ENCODE results near the gene CELA2A.
A peak's percentile ranks its signal among the peaks of the same experiment; 100 is the strongest.
"Not testable (repeated sequence)": the region's sequence is repeated elsewhere in the genome, so short reads cannot be mapped to it uniquely, and the experiment has no call there.

CELA2A gene

DNA sequence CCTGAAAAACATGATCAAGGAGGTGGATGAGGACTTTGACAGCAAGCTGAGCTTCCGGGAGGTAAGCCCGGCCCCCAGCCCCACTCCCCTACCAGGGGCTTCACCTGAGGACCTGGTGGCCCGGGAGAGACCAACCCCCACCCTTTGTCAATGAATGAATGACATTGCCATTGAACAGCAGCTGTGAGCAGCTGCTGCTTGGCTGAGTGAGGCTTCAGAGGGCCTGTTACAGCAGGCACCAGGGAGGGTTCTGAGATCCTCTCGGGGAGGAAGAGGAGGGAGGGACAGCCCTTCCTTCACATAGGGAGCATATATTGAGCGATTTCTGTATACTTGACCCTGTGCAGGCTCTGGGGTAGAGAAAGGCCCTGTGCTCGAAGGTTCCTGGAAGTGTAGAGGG, 30.6 kb upstream of the CELA2A start:
- TF ChIP-seq CREB5 (CRISPR knock-in tag; IDR thresholded peaks at IDR 0.05; ENCODE audit: low read depth) (no peak), ARNTL (CRISPR knock-in tag; IDR thresholded peaks at IDR 0.05; ENCODE audit: borderline replicate concordance, low read depth) (no peak), CSDC2 (CRISPR knock-in tag; IDR thresholded peaks at IDR 0.05) (no peak), ISL1 (CRISPR knock-in tag; IDR thresholded peaks at IDR 0.05) (no peak)
- TF ChIP-seq, protein P1, sequence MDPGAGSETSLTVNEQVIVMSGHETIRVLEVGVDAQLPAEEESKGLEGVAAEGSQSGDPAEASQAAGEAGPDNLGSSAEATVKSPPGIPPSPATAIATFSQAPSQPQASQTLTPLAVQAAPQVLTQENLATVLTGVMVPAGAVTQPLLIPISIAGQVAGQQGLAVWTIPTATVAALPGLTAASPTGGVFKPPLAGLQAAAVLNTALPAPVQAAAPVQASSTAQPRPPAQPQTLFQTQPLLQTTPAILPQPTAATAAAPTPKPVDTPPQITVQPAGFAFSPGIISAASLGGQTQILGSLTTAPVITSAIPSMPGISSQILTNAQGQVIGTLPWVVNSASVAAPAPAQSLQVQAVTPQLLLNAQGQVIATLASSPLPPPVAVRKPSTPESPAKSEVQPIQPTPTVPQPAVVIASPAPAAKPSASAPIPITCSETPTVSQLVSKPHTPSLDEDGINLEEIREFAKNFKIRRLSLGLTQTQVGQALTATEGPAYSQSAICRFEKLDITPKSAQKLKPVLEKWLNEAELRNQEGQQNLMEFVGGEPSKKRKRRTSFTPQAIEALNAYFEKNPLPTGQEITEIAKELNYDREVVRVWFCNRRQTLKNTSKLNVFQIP (CRISPR knock-in tag; IDR thresholded peaks at IDR 0.05; ENCODE audit: borderline replicate concordance, low read depth), result no peak
- ATAC-seq, result no peak

DNA sequence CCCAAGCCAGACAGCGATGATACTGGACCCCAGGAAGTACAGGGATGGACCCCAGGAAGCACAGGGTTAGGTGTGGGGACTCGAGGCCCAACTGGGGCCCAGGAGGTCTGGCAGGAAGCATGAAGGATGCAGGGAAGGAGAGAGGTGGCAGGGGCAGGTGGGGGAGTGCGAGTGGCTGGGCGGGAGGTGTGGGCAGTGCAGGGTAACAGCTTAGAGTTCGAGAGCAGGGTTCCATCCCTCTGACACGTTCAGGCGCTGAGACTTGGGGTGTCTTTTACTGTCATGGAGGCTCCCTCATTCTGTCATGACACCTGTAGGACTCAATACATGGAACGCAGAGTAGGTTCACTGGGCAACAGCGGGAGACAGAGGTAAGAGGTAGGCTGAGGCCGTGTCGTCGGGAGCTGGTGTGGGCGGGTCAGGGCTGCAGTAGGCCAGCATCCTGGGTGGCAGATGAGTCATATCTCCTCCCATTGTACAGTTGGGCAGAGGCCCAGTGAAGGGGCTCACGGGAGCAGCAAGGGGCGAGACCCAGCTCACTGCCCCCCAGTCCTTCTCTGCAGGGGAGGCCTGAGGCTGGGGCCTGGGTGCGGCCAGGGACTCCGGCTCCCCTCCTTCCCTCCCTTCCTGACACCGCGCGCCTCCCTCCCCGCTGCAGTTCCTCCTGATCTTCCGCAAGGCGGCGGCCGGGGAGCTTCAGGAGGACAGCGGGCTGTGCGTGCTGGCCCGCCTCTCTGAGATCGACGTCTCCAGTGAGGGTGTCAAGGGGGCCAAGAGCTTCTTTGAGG, 29.8 kb upstream of the CELA2A start:
- peak; percentile 62 for ATAC-seq
- TF ChIP-seq, protein P2, sequence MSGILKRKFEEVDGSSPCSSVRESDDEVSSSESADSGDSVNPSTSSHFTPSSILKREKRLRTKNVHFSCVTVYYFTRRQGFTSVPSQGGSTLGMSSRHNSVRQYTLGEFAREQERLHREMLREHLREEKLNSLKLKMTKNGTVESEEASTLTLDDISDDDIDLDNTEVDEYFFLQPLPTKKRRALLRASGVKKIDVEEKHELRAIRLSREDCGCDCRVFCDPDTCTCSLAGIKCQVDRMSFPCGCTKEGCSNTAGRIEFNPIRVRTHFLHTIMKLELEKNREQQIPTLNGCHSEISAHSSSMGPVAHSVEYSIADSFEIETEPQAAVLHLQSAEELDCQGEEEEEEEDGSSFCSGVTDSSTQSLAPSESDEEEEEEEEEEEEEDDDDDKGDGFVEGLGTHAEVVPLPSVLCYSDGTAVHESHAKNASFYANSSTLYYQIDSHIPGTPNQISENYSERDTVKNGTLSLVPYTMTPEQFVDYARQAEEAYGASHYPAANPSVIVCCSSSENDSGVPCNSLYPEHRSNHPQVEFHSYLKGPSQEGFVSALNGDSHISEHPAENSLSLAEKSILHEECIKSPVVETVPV (CRISPR knock-in tag; IDR thresholded peaks at IDR 0.05), result no peak
- TF ChIP-seq BACH2 (CRISPR knock-in tag; IDR thresholded peaks at IDR 0.05; ENCODE audit: borderline replicate concordance), result no peak
- TF ChIP-seq CREB5 (CRISPR knock-in tag; IDR thresholded peaks at IDR 0.05; ENCODE audit: low read depth), result no peak
- no peak for TF ChIP-seq ZFP30 (CRISPR knock-in tag; IDR thresholded peaks at IDR 0.05)
- TF ChIP-seq PPARA (CRISPR knock-in tag; IDR thresholded peaks at IDR 0.05; ENCODE audit: borderline replicate concordance), result no peak
- no peak for TF ChIP-seq ZNF8 (CRISPR knock-in tag; IDR thresholded peaks at IDR 0.05)
- no peak for TF ChIP-seq RARB (CRISPR knock-in tag; IDR thresholded peaks at IDR 0.05)
- TF ChIP-seq ISL1 (CRISPR knock-in tag; IDR thresholded peaks at IDR 0.05), result no peak
- no peak for TF ChIP-seq SNAI2 (CRISPR knock-in tag; IDR thresholded peaks at IDR 0.05)
- TF ChIP-seq GLIS3 (CRISPR knock-in tag; IDR thresholded peaks at IDR 0.05), result no peak
- TF ChIP-seq ESRRG (CRISPR knock-in tag; IDR thresholded peaks at IDR 0.05), result no peak
- TF ChIP-seq, protein P3, sequence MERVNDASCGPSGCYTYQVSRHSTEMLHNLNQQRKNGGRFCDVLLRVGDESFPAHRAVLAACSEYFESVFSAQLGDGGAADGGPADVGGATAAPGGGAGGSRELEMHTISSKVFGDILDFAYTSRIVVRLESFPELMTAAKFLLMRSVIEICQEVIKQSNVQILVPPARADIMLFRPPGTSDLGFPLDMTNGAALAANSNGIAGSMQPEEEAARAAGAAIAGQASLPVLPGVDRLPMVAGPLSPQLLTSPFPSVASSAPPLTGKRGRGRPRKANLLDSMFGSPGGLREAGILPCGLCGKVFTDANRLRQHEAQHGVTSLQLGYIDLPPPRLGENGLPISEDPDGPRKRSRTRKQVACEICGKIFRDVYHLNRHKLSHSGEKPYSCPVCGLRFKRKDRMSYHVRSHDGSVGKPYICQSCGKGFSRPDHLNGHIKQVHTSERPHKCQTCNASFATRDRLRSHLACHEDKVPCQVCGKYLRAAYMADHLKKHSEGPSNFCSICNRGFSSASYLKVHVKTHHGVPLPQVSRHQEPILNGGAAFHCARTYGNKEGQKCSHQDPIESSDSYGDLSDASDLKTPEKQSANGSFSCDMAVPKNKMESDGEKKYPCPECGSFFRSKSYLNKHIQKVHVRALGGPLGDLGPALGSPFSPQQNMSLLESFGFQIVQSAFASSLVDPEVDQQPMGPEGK (CRISPR knock-in tag; IDR thresholded peaks at IDR 0.05; ENCODE audit: borderline replicate concordance), result no peak
- no peak for TF ChIP-seq TCF4 (CRISPR knock-in tag; IDR thresholded peaks at IDR 0.05; ENCODE audit: borderline replicate concordance)
- TF ChIP-seq, protein P1 (CRISPR knock-in tag; IDR thresholded peaks at IDR 0.05; ENCODE audit: borderline replicate concordance, low read depth), result no peak
- TF ChIP-seq ZFP3 (CRISPR knock-in tag; IDR thresholded peaks at IDR 0.05), result no peak

DNA sequence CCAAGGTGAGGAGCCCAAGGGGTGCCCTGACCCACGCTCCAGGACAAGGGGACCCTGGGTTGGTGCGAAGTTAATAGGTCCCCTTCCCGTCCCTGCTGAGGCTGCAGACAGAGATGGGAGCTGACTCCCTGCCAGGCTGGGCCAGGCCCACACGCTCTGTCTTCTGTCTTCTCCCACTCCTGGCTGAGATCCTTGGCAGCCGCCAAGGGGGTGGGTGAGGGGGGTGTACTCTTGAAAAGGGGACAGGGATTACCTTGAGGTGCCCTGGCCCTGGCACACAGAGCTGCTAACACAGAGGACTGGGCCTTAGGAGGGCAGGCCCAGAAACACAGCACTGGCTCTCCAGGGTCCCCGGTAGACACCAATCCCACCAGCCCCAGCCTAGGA, 29.3 kb upstream of the CELA2A start:
- ATAC-seq, result peak; percentile 5; the same call in 1 of the 3 replicates
- no peak for TF ChIP-seq BACH2 (CRISPR knock-in tag; IDR thresholded peaks at IDR 0.05; ENCODE audit: borderline replicate concordance)
- TF ChIP-seq CREB5 (CRISPR knock-in tag; IDR thresholded peaks at IDR 0.05; ENCODE audit: low read depth), result no peak

GRCh38 chr1:15428252-15428651, 28.3 kb upstream of the CELA2A start:
- ATAC-seq, result not testable (repeated sequence)
